ENCODE data around the gene PIK3R2. TPM values are rescaled to one million over a fixed set of nuclear protein-coding genes. Genes with fewer than 3 reads are reported as not detected.

The PIK3R2 gene
- total and polyA plus RNA-seq, 2 of the 13 experiments (the other 11 are each of a cell fraction or from before 2014, with no cell fraction given), result 18.6 to 25.3 TPM

GRCh38 chr19:18218159-18218558, 65.2 kb downstream of the PIK3R2 start:
- Histone ChIP-seq H3K9ac (ENCODE audit: insufficient read depth, low read depth, low read length) (no peak overlapping the region), H3K4me2 (ENCODE audit: low read depth, low read length) (no peak overlapping the region), H3K4me3 (replicated peaks in 1 of 3; ENCODE audit: insufficient read depth in 1 of 3, low read depth in 2 of 3, low read length in 3 of 3) (no peak overlapping the region), H3K36me3 (replicated peaks in 1 of 2; ENCODE audit: control insufficient read depth in 1 of 2, insufficient read depth in 2 of 2, low read length in 2 of 2) (no peaks in the 10 kb centered on the region), H3K9me3 (ENCODE audit: low read length) (no peaks in the 10 kb centered on the region), H2AFZ (ENCODE audit: low read length) (no peak overlapping the region), H3K79me2 (ENCODE audit: insufficient read depth, low read length) (no peaks in the 10 kb centered on the region), H4K20me1 (ENCODE audit: insufficient read depth, low read length) (no peaks in the 10 kb centered on the region), H3K27ac (ENCODE audit: extremely low read length, insufficient read depth, low read length) (no peak overlapping the region), H3K27me3 (ENCODE audit: control insufficient read depth in 1 of 2, insufficient read depth in 2 of 2, low read length in 2 of 2) (peaks cover 4 to 15% of the 10 kb centered on the region in 2 experiments; a peak in 3 of 5 replicates), H3K4me1 (ENCODE audit: insufficient read depth, low read length) (peaks cover 19% of the 10 kb centered on the region)
- 46% methylated on average over 12 of the region's 17 CpGs for WGBS (ENCODE audit: low lambda C conversion rate)
- ATAC-seq, result no peak
- FAIRE-seq, result no peak
- POLR2A ChIA-PET, result no interaction called here
- intact Hi-C loops (cut with micrococcal nuclease; ENCODE audit: unreplicated experiment) (no loop called here), in situ Hi-C loops (cut with HindIII; ENCODE audit: extremely low pct_ligation_motif_present, low pct_unique_long_range_greater_than_20kb) (no loop called here)
- TF ChIP-seq ZBTB21 (CRISPR knock-in tag; IDR thresholded peaks at IDR 0.05) (no peak), GTF2F1 (IDR thresholded peaks at IDR 0.05; ENCODE audit: low read length) (no peak), TRAFD1 (CRISPR knock-in tag; IDR thresholded peaks at IDR 0.05; ENCODE audit: borderline replicate concordance) (no peak), DNMT3B (CRISPR knock-in tag; conservative IDR thresholded peaks at IDR 0.05) (no peak), PRMT3 (CRISPR knock-in tag; IDR thresholded peaks at IDR 0.05; ENCODE audit: borderline replicate concordance, low read depth) (no peak), SRSF9 (IDR thresholded peaks at IDR 0.05; ENCODE audit: borderline replicate concordance, insufficient read depth, low read depth, low read length, poor library complexity, severe bottlenecking) (no peak), ZNF878 (CRISPR knock-in tag; IDR thresholded peaks at IDR 0.05) (no peak), SMAD1 (CRISPR knock-in tag; IDR thresholded peaks at IDR 0.05; ENCODE audit: borderline replicate concordance, low read depth) (no peak), POLR2A (IDR thresholded peaks at IDR 0.05; ENCODE audit: insufficient read depth in 1 of 2, low read depth in 2 of 2, low read length in 2 of 2) (no peak), TCF7L2 (IDR thresholded peaks at IDR 0.05; ENCODE audit: low read depth, low read length) (no peak), ZNF547 (CRISPR knock-in tag; IDR thresholded peaks at IDR 0.05) (no peak), ZNF264 (CRISPR knock-in tag; IDR thresholded peaks at IDR 0.05) (no peak), ZBTB3 (CRISPR knock-in tag; IDR thresholded peaks at IDR 0.05; ENCODE audit: borderline replicate concordance, low read depth) (no peak)
- CTCF ChIA-PET (ENCODE audit: low intra/inter-chr PET ratio, low total read pairs), result no interaction called here
- BruUV-seq (replicated peaks), result no TSS peak
- DNase-seq (ENCODE audit: low spot score), result no peak
